HEK293 (cell line): Measurements from ENCODE around the gene SYNGR3.

Experiments
- CTCF ChIA-PET: fragments of 350-600 bp; formaldehyde crosslinking; extraction: SDS; loops from one replicate; lab custom pipeline; 2021; ENCODE audit warnings: antibody characterized with exemption; lab: Yijun Ruan, JAX
- POLR2A ChIA-PET: fragments of 300-600 bp; formaldehyde crosslinking; extraction: SDS; loops from one replicate; lab custom pipeline; 2020; ENCODE audit warnings: antibody characterized with exemption, inconsistent platforms; lab: Yijun Ruan, JAX
- H3K27ac ChIP-seq: fragments of 200-500 bp; sonication (Bioruptor generic); 2 replicates; pipeline ENCODE4 v1.5.1; 2014; ENCODE audit warnings: low read depth, low read length, control low read depth, inconsistent platforms; ENCODE audit errors: extremely low read depth
- H3K36me3 ChIP-seq, 2 experiments: fragments of 200-500 bp in 1 of 2; sonication (Bioruptor generic) in 1 of 2; 1 replicate in 1 of 2; 2 replicates in 1 of 2; pipeline ENCODE4 v1.5.1; 2014 to 2017; ENCODE audit warnings: inconsistent platforms in 2 of 2, low read length in 2 of 2; ENCODE audit not compliant: control insufficient read depth in 2 of 2, insufficient read depth in 1 of 2
- H3K4me1 ChIP-seq: fragments of 200-500 bp; sonication (Bioruptor generic); 2 replicates; pipeline ENCODE4 v1.5.1; 2014; ENCODE audit warnings: mild to moderate bottlenecking, low read length, inconsistent platforms; ENCODE audit not compliant: control insufficient read depth, insufficient read depth
- H3K4me3 ChIP-seq: 2 replicates; pipeline ENCODE4 v1.5.1; 2011; ENCODE audit warnings: low read depth, mild to moderate bottlenecking, control low read depth, low read length, moderate library complexity
- H3K9me3 ChIP-seq: fragments of 200-500 bp; sonication (Bioruptor generic); 2 replicates; pipeline ENCODE4 v1.5.1; 2014; ENCODE audit warnings: low read depth, low read length, inconsistent platforms; ENCODE audit not compliant: control insufficient read depth, insufficient read depth
- CTCF ChIP-seq: fragments of 450-650 bp; formaldehyde crosslinking; IDR thresholded peaks from 2 replicates; pipeline ENCODE4 v1.5.1; 2016; ENCODE audit warnings: missing biosample characterization, missing genetic modification characterization
- FEZF1 ChIP-seq: fragments of 450-650 bp; formaldehyde crosslinking; IDR thresholded peaks from 2 replicates; pipeline ENCODE4 v1.5.1; 2016; ENCODE audit warnings: missing biosample characterization, missing genetic modification characterization
- GLI2 ChIP-seq: fragments of 450-650 bp; formaldehyde crosslinking; IDR thresholded peaks from 2 replicates; pipeline ENCODE4; 2017; ENCODE audit warnings: missing biosample characterization, missing genetic modification characterization, low read depth, borderline replicate concordance
- GLIS2 ChIP-seq: fragments of 450-650 bp; formaldehyde crosslinking; IDR thresholded peaks from 2 replicates; pipeline ENCODE4 v1.5.1; 2016; ENCODE audit warnings: missing biosample characterization, missing genetic modification characterization
- HIC1 ChIP-seq: fragments of 450-650 bp; formaldehyde crosslinking; IDR thresholded peaks from 2 replicates; pipeline ENCODE4 v1.5.1; 2016; ENCODE audit warnings: missing biosample characterization, missing genetic modification characterization
- ZBTB1 ChIP-seq: fragments of 450-650 bp; formaldehyde crosslinking; IDR thresholded peaks from 2 replicates; pipeline ENCODE4 v1.5.1; 2016; ENCODE audit warnings: missing biosample characterization, missing genetic modification characterization
- ZBTB10 ChIP-seq: fragments of 450-650 bp; formaldehyde crosslinking; IDR thresholded peaks from 2 replicates; pipeline ENCODE4 v1.5.1; 2016; ENCODE audit warnings: missing biosample characterization, missing genetic modification characterization
- ZBTB17 ChIP-seq: fragments of 450-650 bp; formaldehyde crosslinking; IDR thresholded peaks from 2 replicates; pipeline ENCODE4 v1.5.1; 2016; ENCODE audit warnings: missing biosample characterization, missing genetic modification characterization
- ZFHX2 ChIP-seq: fragments of 450-650 bp; formaldehyde crosslinking; conservative IDR thresholded peaks from 2 replicates; pipeline ENCODE4 v1.5.1; 2016; ENCODE audit warnings: missing biosample characterization, missing genetic modification characterization
- ZNF211 ChIP-seq: fragments of 450-650 bp; formaldehyde crosslinking; IDR thresholded peaks from 2 replicates; pipeline ENCODE4 v1.5.1; 2016; ENCODE audit warnings: low read depth, missing biosample characterization, missing genetic modification characterization
- ZNF239 ChIP-seq: fragments of 450-650 bp; formaldehyde crosslinking; IDR thresholded peaks from 2 replicates; pipeline ENCODE4 v1.5.1; 2016; ENCODE audit warnings: missing biosample characterization, missing genetic modification characterization
- ZNF280C ChIP-seq: fragments of 450-650 bp; formaldehyde crosslinking; IDR thresholded peaks from 2 replicates; pipeline ENCODE4 v1.5.1; 2016; ENCODE audit warnings: missing biosample characterization, missing genetic modification characterization
- ZNF280D ChIP-seq: fragments of 450-650 bp; formaldehyde crosslinking; IDR thresholded peaks from 2 replicates; pipeline ENCODE4 v1.5.1; 2016; ENCODE audit warnings: missing biosample characterization, missing genetic modification characterization
- ZNF449 ChIP-seq: fragments of 450-650 bp; formaldehyde crosslinking; IDR thresholded peaks from 2 replicates; pipeline ENCODE4 v1.5.1; 2017; ENCODE audit warnings: missing biosample characterization, mild to moderate bottlenecking, missing genetic modification characterization, moderate library complexity
- ZNF488 ChIP-seq: fragments of 450-650 bp; formaldehyde crosslinking; IDR thresholded peaks from 2 replicates; pipeline ENCODE4 v1.5.1; 2016; ENCODE audit warnings: missing biosample characterization, missing genetic modification characterization
- ZNF560 ChIP-seq: fragments of 450-650 bp; formaldehyde crosslinking; IDR thresholded peaks from 2 replicates; pipeline ENCODE4 v1.5.1; 2017; ENCODE audit warnings: missing biosample characterization, missing genetic modification characterization, borderline replicate concordance
- ZNF645 ChIP-seq: fragments of 450-650 bp; formaldehyde crosslinking; IDR thresholded peaks from 2 replicates; pipeline ENCODE4; 2016; ENCODE audit warnings: missing biosample characterization, missing genetic modification characterization
- ZNF837 ChIP-seq: fragments of 450-650 bp; formaldehyde crosslinking; IDR thresholded peaks from 2 replicates; pipeline ENCODE4 v1.5.1; 2016; ENCODE audit warnings: missing biosample characterization, missing genetic modification characterization
- ZSCAN18 ChIP-seq: fragments of 450-650 bp; formaldehyde crosslinking; IDR thresholded peaks from 2 replicates; pipeline ENCODE4 v1.5.1; 2016; ENCODE audit warnings: missing biosample characterization, missing genetic modification characterization

The SYNGR3 gene

GRCh38 chr16:2005646-2006045, 15.9 kb downstream of the SYNGR3 start:
- Histone ChIP-seq H3K4me3 (no peak overlapping the region), H3K36me3 (peaks cover 0 to 58% of the 10 kb centered on the region in 2 experiments; a peak in 2 of 3 replicates), H3K4me1 (peaks cover 28% of the 10 kb centered on the region), H3K27ac (peak overlapping the region; percentile 34; the same call in 1 of the 2 replicates), H3K9me3 (no peaks in the 10 kb centered on the region)
- CTCF ChIA-PET = interaction anchor here (0.5 to 2.8 kb wide), 4 partner anchors 19 to 1261 kb away, joined by 3 to 28 read pairs (median 4); partner anchors contain the start of gene GFER
- POLR2A ChIA-PET = interaction anchor here (1.1 to 2.1 kb wide), 3 partner anchors 12 to 149 kb away, joined by 3 to 19 read pairs (median 7); partner anchors contain the start of gene TRAF7
- TF ChIP-seq ZNF239 (no peak), ZNF645 (tag by site-specific recombination) (no peak), ZNF837 (tag by site-specific recombination) (no peak), GLI2 (no peak), FEZF1 (no peak), ZFHX2 (tag by site-specific recombination) (peak; percentile 57), ZNF449 (tag by site-specific recombination) (no peak), GLIS2 (tag by site-specific recombination) (0 out of 2 replicates have a peak, but pooled peaks have one; percentile 21), HIC1 (tag by site-specific recombination) (peak; percentile 57; the same call in 1 of the 2 replicates), CTCF (tag by site-specific recombination) (peak; percentile 85), ZNF280D (tag by site-specific recombination) (no peak), ZBTB10 (tag by site-specific recombination) (no peak), ZSCAN18 (tag by site-specific recombination) (no peak), ZBTB1 (tag by site-specific recombination) (no peak), ZNF211 (tag by site-specific recombination) (no peak), ZNF488 (no peak), ZNF280C (tag by site-specific recombination) (no peak), ZBTB17 (tag by site-specific recombination) (no peak), ZNF560 (tag by site-specific recombination) (no peak)
